ENCODE results near the gene HDC.

- TF ChIP-seq EZH2 (IDR thresholded peaks at IDR 0.05) (no peak), EZH2phosphoT487 (IDR thresholded peaks at IDR 0.05; ENCODE audit: borderline replicate concordance) (no peak), POLR2A (IDR thresholded peaks at IDR 0.05; ENCODE audit: borderline replicate concordance, extremely low read depth, insufficient read depth, insufficient read length) (no peak), CTCF (IDR thresholded peaks at IDR 0.05 in 2 of 3, conservative IDR thresholded peaks at IDR 0.05 in 1 of 3; ENCODE audit: borderline replicate concordance in 1 of 3, insufficient read depth in 1 of 3, low read depth in 2 of 3, low read length in 2 of 3) (no peak), JUND (IDR thresholded peaks at IDR 0.05) (no peak), ZNF274 (IDR thresholded peaks at IDR 0.05; ENCODE audit: low read depth, low read length) (no peak), REST (IDR thresholded peaks at IDR 0.05; ENCODE audit: low read depth) (no peak), SP1 (IDR thresholded peaks at IDR 0.05; ENCODE audit: low read depth) (no peak), RAD21 (IDR thresholded peaks at IDR 0.05; ENCODE audit: low read depth) (no peak), YY1 (IDR thresholded peaks at IDR 0.05; ENCODE audit: extremely low read depth, insufficient replicate concordance, low read depth, low read length) (no peak), TCF7L2 (IDR thresholded peaks at IDR 0.05; ENCODE audit: borderline replicate concordance, extremely low read depth, insufficient read depth, insufficient read length) (no peak), EGR1 (IDR thresholded peaks at IDR 0.05; ENCODE audit: low read depth) (no peak)
- TF ChIP-seq, protein P1, sequence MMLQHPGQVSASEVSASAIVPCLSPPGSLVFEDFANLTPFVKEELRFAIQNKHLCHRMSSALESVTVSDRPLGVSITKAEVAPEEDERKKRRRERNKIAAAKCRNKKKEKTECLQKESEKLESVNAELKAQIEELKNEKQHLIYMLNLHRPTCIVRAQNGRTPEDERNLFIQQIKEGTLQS (IDR thresholded peaks at IDR 0.05) = no peak
Observed at GRCh38 chr15:50227076-50227475, 38.5 kb downstream of the HDC start.
